Stimulated activated CD4-positive, alpha-beta T cell treated with anti-CD3 and anti-CD28 coated beads, Interleukin-12 subunit alpha, Interleukin-12 subunit beta, amount 100 ng/mL, for 4 hours (primary cell): ENCODE results near the gene CYP26C1.

ENCODE experiments used
- DNase-seq: peaks from one replicate; pipeline ENCODE4 v3.0.0-alpha.2; 2020

The CYP26C1 gene, protein sequence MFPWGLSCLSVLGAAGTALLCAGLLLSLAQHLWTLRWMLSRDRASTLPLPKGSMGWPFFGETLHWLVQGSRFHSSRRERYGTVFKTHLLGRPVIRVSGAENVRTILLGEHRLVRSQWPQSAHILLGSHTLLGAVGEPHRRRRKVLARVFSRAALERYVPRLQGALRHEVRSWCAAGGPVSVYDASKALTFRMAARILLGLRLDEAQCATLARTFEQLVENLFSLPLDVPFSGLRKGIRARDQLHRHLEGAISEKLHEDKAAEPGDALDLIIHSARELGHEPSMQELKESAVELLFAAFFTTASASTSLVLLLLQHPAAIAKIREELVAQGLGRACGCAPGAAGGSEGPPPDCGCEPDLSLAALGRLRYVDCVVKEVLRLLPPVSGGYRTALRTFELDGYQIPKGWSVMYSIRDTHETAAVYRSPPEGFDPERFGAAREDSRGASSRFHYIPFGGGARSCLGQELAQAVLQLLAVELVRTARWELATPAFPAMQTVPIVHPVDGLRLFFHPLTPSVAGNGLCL

DNA sequence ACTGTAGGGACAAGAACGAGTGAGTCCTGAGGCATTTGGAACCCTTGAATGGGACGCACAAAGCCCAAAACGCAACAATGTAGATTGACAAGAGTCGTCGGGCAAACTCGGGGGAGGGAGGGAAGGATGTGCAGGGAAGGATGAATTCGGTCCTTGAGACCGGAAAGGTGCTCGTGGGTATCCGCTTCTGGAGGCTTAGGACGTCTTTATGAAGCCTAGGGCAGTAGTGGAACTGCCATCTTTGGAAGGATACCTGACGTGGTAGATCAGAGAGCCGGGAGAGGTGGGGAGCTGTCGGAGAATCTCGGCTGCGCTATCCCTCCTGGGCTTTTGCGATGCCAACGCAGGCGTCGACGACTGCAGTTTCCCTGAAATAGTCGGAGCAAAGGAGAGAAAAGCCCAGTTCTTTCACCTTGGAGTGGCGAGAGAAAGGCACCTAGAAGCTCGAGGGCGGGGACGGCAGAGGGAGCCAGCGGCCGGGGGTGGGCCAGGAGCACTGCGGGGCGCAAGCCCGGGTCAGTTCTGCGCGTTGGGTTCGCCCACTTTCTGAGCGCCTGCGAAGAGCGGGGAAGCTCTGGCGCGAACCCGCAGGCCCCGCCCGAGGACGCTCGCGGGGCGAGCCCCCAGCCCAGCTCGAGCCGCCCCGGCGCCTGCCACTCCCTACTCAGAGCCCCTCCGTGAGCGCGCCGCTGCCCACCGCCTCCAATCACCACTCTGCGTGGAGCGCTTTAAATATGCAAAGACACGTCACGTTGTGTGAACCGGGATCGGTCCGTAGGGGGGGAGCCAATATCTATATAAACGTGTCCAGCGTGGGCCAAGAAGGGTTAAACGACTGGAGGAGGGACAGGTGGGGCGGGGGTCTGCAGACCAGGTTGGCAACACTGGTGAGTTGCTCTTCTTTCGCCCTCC lies at the start of gene CYP26C1:
Gene CYP26C1 (plus strand): TSS at position 824 of the 912 bp plus-strand sequence. CDS start 466 bp downstream, outside the sequence.
- no peak for DNase-seq

DNA sequence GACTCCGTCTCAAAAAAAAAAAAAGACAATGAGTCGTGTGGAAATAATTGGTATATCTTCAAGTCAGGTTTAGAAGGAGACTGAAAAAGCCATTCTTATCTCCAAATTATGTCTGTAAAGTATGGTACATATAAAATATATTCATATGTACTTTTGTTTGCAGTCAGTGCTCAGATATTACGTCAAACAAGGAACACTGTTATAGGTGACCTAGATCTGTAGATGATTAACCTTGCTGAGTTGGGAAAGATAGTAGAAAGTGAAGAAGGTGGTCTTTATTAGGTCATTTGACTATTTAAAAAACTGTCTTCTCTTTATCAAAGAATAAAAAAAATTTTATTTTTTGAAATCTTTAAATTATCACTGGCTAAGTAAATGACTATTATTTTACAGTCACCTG lies 44.9 kb upstream of the CYP26C1 start:
- no peak for DNase-seq

- DNase-seq = no peak
Measured at GRCh38 chr10:93023013-93023650, 37.5 kb upstream of the CYP26C1 start.

DNA sequence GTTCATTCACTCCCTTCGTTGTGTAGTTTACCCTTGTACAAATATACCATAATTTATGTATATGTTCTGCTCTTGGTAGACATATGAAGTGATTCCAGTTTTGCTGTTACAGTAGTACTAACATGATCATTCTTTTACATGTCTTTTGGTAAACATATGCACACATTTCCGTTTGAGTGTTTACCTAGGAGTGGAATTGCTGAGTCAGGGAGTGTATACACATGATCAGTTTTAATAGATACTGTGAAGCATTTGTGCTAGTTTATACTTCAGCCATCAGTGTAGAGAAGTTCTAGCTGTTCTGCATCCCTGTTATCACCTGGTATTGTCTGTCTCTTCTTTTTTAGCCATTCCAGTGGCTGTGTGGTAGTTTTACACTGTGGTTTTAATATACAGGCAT lies 34.5 kb upstream of the CYP26C1 start:
- no peak for DNase-seq

DNA sequence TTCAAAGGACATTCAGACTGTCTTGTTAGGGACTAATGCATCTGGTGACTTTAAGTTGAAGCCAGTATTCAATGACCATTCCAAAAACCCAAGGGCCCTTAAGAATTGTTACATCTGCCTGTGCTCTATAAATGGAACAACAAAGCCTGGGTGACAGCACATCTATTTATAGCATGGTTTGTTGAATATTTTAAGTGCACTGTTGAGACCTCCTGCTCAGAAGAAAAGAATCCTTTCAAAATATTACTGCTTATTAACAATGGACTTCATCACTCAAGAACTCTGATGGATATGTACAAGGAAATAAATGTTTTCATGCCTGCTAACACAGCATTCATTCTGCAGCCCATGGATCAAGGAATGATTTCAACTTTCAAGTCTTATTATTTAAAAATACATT lies 33.1 kb upstream of the CYP26C1 start:
- DNase-seq = no peak

GRCh38 chr10:93028883-93029282 lies 31.7 kb upstream of the CYP26C1 start:
- no peak for DNase-seq

DNA sequence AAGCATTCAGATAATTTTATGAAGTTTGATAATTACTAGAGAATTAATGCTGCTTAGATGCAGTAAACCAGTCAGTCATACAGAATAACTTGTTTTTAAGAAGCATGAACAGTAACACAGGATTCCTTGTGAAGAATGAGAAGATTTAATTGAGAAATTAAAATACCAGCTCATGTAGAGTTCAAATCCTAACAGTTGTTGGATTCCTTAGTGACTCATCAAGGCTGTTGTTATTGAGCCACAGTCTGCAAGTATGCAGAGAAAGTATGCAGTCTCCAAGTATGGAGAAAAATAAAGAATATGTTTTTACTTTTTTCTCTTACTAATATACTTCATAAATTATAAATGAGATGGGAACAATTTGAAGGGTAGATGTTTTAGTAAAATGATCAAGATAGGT lies 30.2 kb upstream of the CYP26C1 start:
- no peak for DNase-seq

GRCh38 chr10:93032105-93032808 lies 28.3 kb upstream of the CYP26C1 start:
- no peak for DNase-seq

- no peak for DNase-seq
Measured at GRCh38 chr10:93032809-93033137, 27.8 kb upstream of the CYP26C1 start.

GRCh38 chr10:93034426-93034825 lies 26.2 kb upstream of the CYP26C1 start:
- no peak for DNase-seq

- no peak for DNase-seq
Measured at GRCh38 chr10:93039110-93039509, 21.5 kb upstream of the CYP26C1 start.

GRCh38 chr10:93039721-93040120 lies 20.9 kb upstream of the CYP26C1 start:
- no peak for DNase-seq

GRCh38 chr10:93054486-93054885 lies 6.1 kb upstream of the CYP26C1 start:
- DNase-seq = no peak

GRCh38 chr10:93058139-93058538 lies 2.5 kb upstream of the CYP26C1 start:
- DNase-seq = no peak

GRCh38 chr10:93060887-93061593 lies 442 bp downstream of the CYP26C1 start:
- no peak for DNase-seq

DNA sequence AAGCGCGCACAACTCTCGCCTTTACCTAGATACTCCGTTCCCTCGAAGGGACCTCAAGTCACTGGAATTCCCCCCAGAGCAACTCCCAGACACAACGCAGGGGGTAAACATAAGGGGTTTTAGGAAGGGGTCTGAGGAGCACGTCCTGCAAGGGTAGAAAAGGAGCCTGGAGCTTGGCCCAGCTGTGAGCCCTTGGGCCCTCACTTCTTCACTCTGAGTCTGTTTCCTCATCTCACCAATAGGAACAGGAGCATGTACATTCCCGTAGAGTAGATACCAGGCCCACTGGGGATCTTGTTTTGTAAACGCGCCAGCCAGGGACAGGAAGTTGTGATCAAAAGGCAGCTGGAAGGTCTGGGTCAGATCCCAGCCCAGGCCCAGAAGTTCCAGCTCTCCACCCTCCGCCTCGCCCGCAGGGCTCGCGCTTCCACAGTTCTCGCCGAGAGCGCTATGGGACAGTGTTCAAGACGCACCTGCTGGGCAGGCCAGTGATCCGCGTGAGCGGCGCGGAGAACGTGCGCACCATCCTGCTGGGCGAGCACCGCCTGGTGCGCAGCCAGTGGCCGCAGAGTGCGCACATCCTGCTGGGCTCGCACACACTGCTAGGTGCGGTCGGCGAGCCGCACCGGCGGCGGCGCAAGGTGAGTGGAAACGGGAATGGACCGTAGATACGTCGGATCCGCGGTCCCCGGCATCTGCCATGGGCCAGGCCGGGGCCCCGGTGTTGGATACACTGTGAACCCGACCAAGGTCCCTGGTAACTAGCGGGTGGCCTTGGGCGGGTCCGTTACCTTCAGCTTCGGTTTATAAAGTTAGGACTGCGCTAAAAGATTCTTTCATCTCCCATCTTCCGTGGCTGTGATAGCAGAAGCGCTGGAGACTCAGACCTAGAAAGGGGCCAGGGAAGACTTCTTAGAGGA lies 1.3 kb downstream of the CYP26C1 start:
- no peak for DNase-seq

GRCh38 chr10:93062514-93063143 lies 2.0 kb downstream of the CYP26C1 start:
- peak; percentile 36 for DNase-seq

GRCh38 chr10:93063144-93063976 lies 2.8 kb downstream of the CYP26C1 start:
- DNase-seq = no peak

- DNase-seq = no peak
Measured at GRCh38 chr10:93063977-93064660, 3.5 kb downstream of the CYP26C1 start.
